Esophagus (tissue), 2 donors: ENCODE results near the gene NFASC. TPM values are rescaled to one million over a fixed set of nuclear protein-coding genes. Genes with fewer than 3 reads are reported as not detected.

Source experiments
- H3K27ac ChIP-seq, 2 donors: one replicate each; pipeline ENCODE4 v1.5.1; 2013; ENCODE audit warnings: low read depth in 2 of 2, mild to moderate bottlenecking in 2 of 2, inconsistent platforms in 1 of 2, low read length in 1 of 2, moderate library complexity in 1 of 2
- H3K27me3 ChIP-seq, 2 donors: one replicate each; pipeline ENCODE4 v1.6.1; 2013; ENCODE audit warnings: low read length in 2 of 2, control low read depth in 1 of 2, mild to moderate bottlenecking in 1 of 2; ENCODE audit not compliant: insufficient read depth in 2 of 2, control insufficient read depth in 1 of 2
- H3K36me3 ChIP-seq, 2 donors: one replicate each; pipeline ENCODE4 v1.6.1; 2013; ENCODE audit warnings: low read length in 1 of 2; ENCODE audit not compliant: control insufficient read depth in 2 of 2, insufficient read depth in 2 of 2
- H3K4me1 ChIP-seq, 2 donors: one replicate each; pipeline ENCODE4 v1.6.1; 2013; ENCODE audit warnings: low read length in 1 of 2; ENCODE audit not compliant: control insufficient read depth in 2 of 2, insufficient read depth in 2 of 2
- H3K4me3 ChIP-seq, 2 donors: one replicate each; pipeline ENCODE4 v1.5.1; 2013; ENCODE audit warnings: low read length in 2 of 2, mild to moderate bottlenecking in 2 of 2, low read depth in 1 of 2, moderate library complexity in 1 of 2
- H3K9me3 ChIP-seq, 2 donors: one replicate each; pipeline ENCODE4 v1.6.1; 2013; ENCODE audit warnings: mild to moderate bottlenecking in 2 of 2, low read depth in 1 of 2, low read length in 1 of 2, moderate library complexity in 1 of 2; ENCODE audit not compliant: control insufficient read depth in 2 of 2, insufficient read depth in 1 of 2
- WGBS, 2 donors: extraction: QIAGEN DNeasy Blood & Tissue Kit; methylation state at CpG; one replicate each; pipeline ENCODE4 v1.1.7; 2013; 5-methylcytosine and 5-hydroxymethylcytosine counted together
- polyA plus RNA-seq, 2 donors: library from polyadenylated mRNA; stranded (reverse); fragments of 200-250 nt; gene quantifications; one replicate each; pipeline ENCODE4 v1.2.3, GENCODE V29; 2013
- donor health status: healthy with polysubstance abuse.
- donor health status: Bipolar disorder and iron deficiency.

Gene NFASC
- polyA plus RNA-seq, 2 donors: 6.0 to 10.6 TPM

GRCh38 chr1:205061665-205062069, 191.0 kb downstream of the NFASC start:
- H3K9me3 ChIP-seq: no peaks in the 10 kb centered on the region
- no peaks in the 10 kb centered on the region for H3K36me3 ChIP-seq
- no peaks in the 10 kb centered on the region for H3K4me1 ChIP-seq
- H3K27me3 ChIP-seq: peaks cover 0 to under 1% of the 10 kb centered on the region in 2 donors
- H3K27ac ChIP-seq: no peak overlapping the region
- no peak overlapping the region for H3K4me3 ChIP-seq
- 35 to 38% methylated on average over 13 of the region's 13 CpGs for WGBS, 2 donors

GRCh38 chr1:205062319-205062718, 191.7 kb downstream of the NFASC start:
- no peaks in the 10 kb centered on the region for H3K9me3 ChIP-seq
- H3K4me1 ChIP-seq: no peaks in the 10 kb centered on the region
- H3K4me3 ChIP-seq: no peak overlapping the region
- H3K27me3 ChIP-seq: no peaks in the 10 kb centered on the region
- no peaks in the 10 kb centered on the region for H3K36me3 ChIP-seq
- H3K27ac ChIP-seq: no peak overlapping the region
- 89 to 90% methylated on average over 8 of the region's 8 CpGs for WGBS, 2 donors

- no peaks in the 10 kb centered on the region for H3K36me3 ChIP-seq
- 90 to 92% methylated on average over 3 of the region's 3 CpGs for WGBS, 2 donors
- no peaks in the 10 kb centered on the region for H3K4me1 ChIP-seq
- H3K9me3 ChIP-seq: no peaks in the 10 kb centered on the region
- no peaks in the 10 kb centered on the region for H3K27me3 ChIP-seq
- no peak overlapping the region for H3K27ac ChIP-seq
- H3K4me3 ChIP-seq: no peak overlapping the region
These were observed 192.2 kb downstream of the NFASC start for GRCh38 chr1:205062895-205063294.

- WGBS, 2 donors: 87 to 88% methylated on average over 11 of the region's 11 CpGs
These were observed 193.6 kb downstream of the NFASC start for GRCh38 chr1:205064301-205064700.

GRCh38 chr1:205064741-205065316, 194.2 kb downstream of the NFASC start:
- Histone ChIP-seq H3K27ac (no peak overlapping the region), H3K9me3 (no peaks in the 10 kb centered on the region), H3K4me1 (no peaks in the 10 kb centered on the region), H3K4me3 (no peak overlapping the region), H3K36me3 (no peaks in the 10 kb centered on the region), H3K27me3 (no peaks in the 10 kb centered on the region)
- WGBS, 2 donors: 87 to 89% methylated on average over 9 of the region's 9 CpGs

More at GRCh38 chr1:205064301-205064700, 193.6 kb downstream of the NFASC start:
- no peaks in the 10 kb centered on the region for H3K36me3 ChIP-seq
- no peaks in the 10 kb centered on the region for H3K4me1 ChIP-seq
- H3K27me3 ChIP-seq: no peaks in the 10 kb centered on the region
- H3K4me3 ChIP-seq: no peak overlapping the region
- H3K27ac ChIP-seq: no peak overlapping the region
- H3K9me3 ChIP-seq: no peaks in the 10 kb centered on the region

GRCh38 chr1:205065666-205066065, 195.0 kb downstream of the NFASC start:
- Histone ChIP-seq H3K9me3 (no peaks in the 10 kb centered on the region), H3K4me3 (no peak overlapping the region), H3K36me3 (no peaks in the 10 kb centered on the region), H3K4me1 (no peaks in the 10 kb centered on the region), H3K27me3 (no peaks in the 10 kb centered on the region), H3K27ac (no peak overlapping the region)
- 90 to 91% methylated on average over 14 of the region's 14 CpGs for WGBS, 2 donors

- H3K27ac ChIP-seq: no peak overlapping the region
- no peaks in the 10 kb centered on the region for H3K27me3 ChIP-seq
- WGBS, 2 donors: 64 to 75% methylated on average over 13 of the region's 13 CpGs
- no peaks in the 10 kb centered on the region for H3K9me3 ChIP-seq
- H3K4me1 ChIP-seq: no peaks in the 10 kb centered on the region
- no peaks in the 10 kb centered on the region for H3K36me3 ChIP-seq
- H3K4me3 ChIP-seq: no peak overlapping the region
These were observed 195.6 kb downstream of the NFASC start for GRCh38 chr1:205066141-205066818.

GRCh38 chr1:205067031-205067430, 196.4 kb downstream of the NFASC start:
- Histone ChIP-seq H3K27ac (no peak overlapping the region), H3K9me3 (no peaks in the 10 kb centered on the region), H3K27me3 (no peaks in the 10 kb centered on the region), H3K4me3 (no peak overlapping the region), H3K36me3 (no peaks in the 10 kb centered on the region), H3K4me1 (no peaks in the 10 kb centered on the region)
- WGBS, 2 donors: 91 to 92% methylated on average over 6 of the region's 6 CpGs

GRCh38 chr1:205068001-205068400, 197.3 kb downstream of the NFASC start:
- WGBS, 2 donors: 79 to 98% methylated on average over 4 of the region's 4 CpGs
- H3K4me3 ChIP-seq: no peak overlapping the region
- no peaks in the 10 kb centered on the region for H3K36me3 ChIP-seq
- no peaks in the 10 kb centered on the region for H3K27me3 ChIP-seq
- no peaks in the 10 kb centered on the region for H3K9me3 ChIP-seq
- no peak overlapping the region for H3K27ac ChIP-seq
- H3K4me1 ChIP-seq: no peaks in the 10 kb centered on the region

- no peaks in the 10 kb centered on the region for H3K27me3 ChIP-seq
- 17 to 20% methylated on average over 2 of the region's 2 CpGs for WGBS, 2 donors
- no peaks in the 10 kb centered on the region for H3K36me3 ChIP-seq
- no peaks in the 10 kb centered on the region for H3K4me1 ChIP-seq
- no peak overlapping the region for H3K4me3 ChIP-seq
- H3K9me3 ChIP-seq: no peaks in the 10 kb centered on the region
- no peak overlapping the region for H3K27ac ChIP-seq
These were observed 197.9 kb downstream of the NFASC start for GRCh38 chr1:205068457-205069040.
